Glomerular visceral epithelial cell (primary cell): Measurements from ENCODE around the gene RPL6.
"Not testable (repeated sequence)": the region's sequence is repeated elsewhere in the genome, so short reads cannot be mapped to it uniquely, and the experiment has no call there.

Experiments used
- DNase-seq: peaks from one replicate; pipeline ENCODE4 v3.0.0-alpha.2; 2016; ENCODE audit errors: extremely low spot score

Gene RPL6

DNA sequence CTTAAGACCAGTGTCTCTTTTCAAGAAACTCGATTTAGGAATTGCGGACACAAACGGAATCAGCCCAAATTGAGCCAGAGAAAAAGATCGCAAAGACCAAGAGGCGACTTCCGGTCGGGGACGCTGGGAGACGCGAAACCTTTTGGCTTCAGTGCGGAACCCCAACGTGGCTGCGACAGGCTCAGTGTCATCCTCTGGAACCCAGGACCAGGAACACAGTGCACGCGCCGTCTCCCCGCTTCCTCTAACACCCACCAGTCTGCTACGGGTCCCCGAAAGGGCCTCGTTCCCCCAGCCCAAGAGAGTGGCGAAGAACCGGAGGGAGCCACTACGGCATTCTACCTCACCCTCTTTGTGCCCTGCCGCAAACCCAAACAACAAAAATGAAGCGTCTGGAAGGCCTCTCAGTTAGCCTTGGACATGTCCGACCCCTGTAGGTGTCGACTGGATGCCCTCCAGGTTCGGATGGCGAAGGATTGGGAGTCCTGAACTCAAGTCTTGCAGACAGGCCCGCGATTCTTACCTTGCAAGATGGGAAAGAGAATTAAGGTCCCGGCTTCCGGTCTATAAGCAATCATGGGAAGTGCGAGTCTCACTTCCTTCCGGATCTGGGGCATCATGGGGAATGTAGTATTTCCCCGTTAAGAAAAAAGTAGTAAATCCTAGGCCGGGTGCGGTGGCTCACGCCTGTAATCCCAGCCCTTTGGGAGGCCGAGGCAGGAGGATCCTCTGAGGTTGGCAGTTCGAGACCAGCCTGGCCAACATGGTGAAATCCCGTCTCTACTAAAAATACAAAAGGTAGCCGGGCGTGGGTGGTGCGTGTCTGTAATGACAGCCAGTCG is at the start of gene RPL6:
RPL6 (minus strand) TSS at position 542 of the 842 bp plus-strand sequence. CDS start 949 bp downstream, outside the sequence.
- peak; percentile 89 for DNase-seq

GRCh38 chr12:112458751-112459150 is 49.3 kb upstream of the RPL6 start:
- no peak for DNase-seq

DNA sequence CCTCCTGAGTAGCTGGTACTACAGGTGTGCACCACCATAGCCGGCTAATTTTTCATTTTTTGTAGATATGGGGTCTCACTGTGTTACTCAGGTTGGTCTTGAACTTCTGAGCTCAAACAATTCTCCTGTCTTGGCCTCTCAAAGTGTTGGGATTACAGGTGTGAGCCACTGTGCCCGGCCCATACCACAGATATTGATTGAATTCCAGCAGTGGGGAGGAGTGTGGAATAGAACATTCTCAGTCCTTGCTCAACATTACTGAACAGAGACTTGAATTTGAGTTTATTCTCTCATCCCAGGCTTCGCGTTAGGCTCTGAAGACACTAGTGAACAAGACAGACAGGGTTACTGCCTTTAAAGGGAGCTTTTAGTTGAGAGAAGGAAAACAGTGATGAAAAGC is 48.9 kb upstream of the RPL6 start:
- no peak for DNase-seq

DNA sequence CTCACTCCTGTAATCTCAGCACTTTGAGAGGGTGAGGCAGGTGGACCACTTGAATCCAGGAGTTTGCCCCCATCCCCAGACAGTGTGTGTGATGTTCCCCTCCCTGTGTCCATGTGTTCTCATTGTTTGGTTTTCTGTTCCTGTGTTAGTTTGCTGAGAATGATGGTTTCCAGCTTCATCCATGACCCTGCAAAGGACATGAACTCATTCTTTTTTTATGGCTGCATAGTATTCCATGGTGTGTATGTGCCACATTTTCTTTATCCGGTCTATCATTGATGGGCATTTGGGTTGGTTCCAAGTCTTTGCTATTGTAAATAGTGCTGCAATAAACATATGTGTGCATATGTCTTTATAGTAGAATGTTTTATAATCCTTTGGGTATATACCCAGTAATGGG is 47.7 kb upstream of the RPL6 start:
- DNase-seq: not testable (repeated sequence)

DNA sequence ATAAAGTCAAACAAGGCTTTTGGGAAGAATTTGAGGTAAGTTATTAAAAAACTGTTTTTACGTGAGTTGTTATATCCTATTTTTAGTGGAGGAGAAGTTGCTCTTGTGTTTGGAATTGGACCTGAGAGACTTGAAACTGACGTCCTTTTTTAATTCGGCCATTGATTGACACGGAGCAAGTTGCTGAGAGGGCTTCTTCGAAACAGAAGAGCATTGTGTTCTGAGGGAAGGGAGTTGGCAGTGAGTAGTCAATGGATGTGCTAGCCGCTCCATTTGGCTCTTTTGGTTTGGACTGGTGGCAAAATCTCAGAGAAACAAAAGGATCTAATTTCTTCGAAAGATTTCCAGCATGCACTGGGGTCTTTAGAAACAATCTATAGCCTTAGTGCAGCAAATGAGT is 46.6 kb upstream of the RPL6 start:
- no peak for DNase-seq

- no peak for DNase-seq
Observed at GRCh38 chr12:112450725-112451124, 41.3 kb upstream of the RPL6 start.

DNA sequence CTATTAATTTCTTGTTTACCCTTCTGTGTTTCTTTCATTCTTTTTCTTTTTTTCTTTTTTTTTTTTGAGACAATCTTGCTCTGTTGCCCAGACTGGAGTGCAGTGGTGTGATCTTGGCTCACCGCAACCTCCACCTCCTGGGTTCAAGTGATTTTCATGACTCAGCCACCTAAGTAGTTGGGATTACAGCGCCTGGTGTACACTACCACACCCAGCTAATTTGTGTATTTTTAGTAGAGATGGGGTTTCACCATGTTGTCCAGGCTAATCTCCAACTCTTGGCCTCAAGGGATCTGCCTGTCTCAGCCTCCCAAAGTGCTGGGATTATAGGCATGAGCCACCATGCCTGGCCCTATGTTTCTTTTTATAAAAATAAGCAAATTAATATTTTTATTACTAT is 38.8 kb upstream of the RPL6 start:
- not testable (repeated sequence) for DNase-seq

DNA sequence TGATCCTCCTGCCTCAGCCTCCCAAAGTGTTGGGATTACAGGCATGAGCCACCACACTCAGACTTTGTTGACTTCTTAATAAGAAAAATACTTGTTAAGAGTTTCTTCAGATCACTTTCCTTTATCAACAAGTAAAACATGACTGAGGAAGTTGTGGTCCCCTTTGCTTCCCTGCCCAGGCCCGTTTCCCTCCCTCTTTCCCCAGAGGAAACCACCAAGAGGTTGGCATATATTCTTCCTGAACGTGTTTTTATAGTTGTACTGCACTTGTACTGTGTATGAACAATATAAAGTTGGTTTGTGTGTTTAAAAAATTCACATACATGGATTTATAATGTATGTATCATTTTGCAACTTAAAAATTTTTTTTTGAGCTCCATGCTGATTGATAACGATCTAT is 37.7 kb upstream of the RPL6 start:
- no peak for DNase-seq

- no peak for DNase-seq
Observed at GRCh38 chr12:112446008-112446725, 36.8 kb upstream of the RPL6 start.

DNA sequence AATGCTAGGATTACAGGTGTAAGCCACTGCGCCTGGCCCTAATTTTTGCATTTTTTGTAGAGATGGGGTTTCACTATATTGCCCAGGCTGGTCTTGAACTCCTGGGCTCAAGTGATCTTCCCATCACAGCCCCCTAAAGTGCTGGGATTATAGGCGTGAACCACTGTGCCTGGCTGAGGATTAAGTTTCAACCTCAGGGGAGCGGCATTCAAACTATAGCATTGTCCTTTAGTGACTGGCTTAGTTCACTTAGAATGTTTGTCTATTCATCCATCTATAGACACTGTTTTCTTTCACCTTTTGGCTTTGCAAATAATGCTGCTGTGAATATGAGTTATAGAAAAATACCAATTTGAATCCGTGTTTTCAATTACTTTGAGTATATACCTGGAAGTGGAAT is 34.5 kb upstream of the RPL6 start:
- no peak for DNase-seq

DNA sequence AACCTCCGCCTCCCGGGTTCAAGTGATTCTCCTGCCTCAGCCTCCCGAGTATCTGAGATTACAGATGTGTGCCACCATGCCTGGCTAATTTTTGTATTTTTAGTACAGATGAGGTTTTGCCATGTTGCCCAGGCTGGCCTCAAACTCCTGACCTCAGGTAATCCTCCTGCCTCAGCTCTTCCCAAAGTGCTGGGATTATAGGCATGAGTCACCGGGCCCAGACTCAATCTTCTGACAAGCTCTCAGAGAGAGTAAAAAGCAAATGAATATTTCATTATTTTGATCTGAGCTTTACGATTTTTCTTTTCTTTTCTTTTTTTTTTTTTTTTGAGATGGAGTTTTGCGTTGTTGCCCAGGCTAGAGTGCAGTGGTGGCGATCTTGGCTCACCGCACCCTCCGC is 31.2 kb upstream of the RPL6 start:
- not testable (repeated sequence) for DNase-seq

- no peak for DNase-seq
Observed at GRCh38 chr12:112439769-112440168, 30.4 kb upstream of the RPL6 start.

DNA sequence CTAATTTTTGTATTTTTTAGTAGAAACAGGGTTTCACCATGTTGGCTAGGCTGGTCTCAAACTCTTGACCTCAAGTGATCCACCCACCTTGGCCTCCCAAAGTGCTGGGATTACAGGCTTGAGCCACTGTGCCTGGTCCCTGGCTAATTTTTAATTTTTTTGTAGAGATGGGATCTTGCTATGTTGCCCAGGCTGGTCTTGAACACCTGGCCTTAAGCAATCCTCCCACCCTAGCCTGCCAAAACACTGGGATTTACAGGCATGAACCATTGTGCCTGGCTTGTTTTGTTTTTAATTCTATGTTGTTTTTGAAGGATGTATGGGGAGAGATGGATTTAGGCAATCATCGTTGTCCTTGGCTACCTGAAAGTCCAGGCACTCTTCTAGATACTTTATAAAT is 29.2 kb upstream of the RPL6 start:
- DNase-seq: not testable (repeated sequence)

DNA sequence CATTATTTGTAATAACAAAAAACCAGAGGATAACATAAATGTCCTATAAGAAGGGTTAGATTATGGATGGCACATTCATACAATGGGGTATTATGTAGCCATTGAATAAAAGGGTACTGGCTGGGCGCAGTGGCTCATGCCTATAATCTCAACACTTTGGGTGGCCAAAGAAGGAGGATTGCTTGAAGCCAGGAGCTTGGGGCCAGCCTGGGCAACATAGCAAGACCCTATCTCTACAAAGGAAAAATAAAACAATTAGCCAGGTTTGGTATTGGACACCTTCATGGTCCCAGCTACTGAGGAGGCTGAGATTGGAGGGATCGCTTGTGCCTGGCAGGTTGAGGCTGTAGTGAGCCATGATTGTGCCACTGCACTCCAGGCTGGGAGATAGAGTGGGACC is 24.1 kb upstream of the RPL6 start:
- DNase-seq: no peak

DNA sequence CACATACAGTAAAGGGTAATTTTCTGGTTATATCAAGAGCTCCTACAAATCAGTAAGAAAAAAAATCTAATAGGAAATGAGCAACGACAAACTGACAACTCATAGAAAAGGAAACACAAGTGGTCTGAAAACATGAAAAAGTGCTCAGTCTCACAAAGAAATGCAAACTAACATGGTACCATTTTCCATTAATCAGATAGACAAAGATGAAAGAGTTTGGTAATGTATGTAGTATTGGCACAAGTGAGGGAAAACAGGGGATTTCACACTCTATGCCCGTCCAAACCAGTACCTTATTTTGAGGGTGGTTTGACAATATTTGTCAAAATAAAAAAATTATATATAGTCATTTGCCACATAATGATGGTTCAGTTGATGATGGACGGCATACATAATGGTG is 22.6 kb upstream of the RPL6 start:
- DNase-seq: no peak

- no peak for DNase-seq
Observed at GRCh38 chr12:112430929-112431328, 21.5 kb upstream of the RPL6 start.

DNA sequence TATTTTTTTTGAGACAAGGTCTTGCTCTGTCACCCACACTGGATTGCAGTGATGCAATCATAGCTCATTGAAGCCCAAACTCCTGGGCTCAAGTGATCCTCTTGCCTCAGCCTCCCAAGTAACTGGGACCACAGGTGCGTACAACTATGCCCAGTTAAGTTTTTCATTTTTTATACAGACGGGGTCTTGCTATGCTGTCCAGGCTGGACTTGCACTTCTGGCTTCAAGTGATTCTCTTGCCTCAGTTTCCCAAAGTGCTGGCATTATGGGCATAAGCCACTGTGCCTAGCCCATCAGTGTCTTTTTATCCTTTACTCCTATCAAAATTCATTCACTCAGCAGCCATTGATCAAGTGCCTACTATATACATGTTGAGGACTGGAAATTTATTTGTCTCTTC is 18.4 kb upstream of the RPL6 start:
- no peak for DNase-seq

- DNase-seq: no peak
Observed at GRCh38 chr12:112425582-112426382, 16.4 kb upstream of the RPL6 start.

DNA sequence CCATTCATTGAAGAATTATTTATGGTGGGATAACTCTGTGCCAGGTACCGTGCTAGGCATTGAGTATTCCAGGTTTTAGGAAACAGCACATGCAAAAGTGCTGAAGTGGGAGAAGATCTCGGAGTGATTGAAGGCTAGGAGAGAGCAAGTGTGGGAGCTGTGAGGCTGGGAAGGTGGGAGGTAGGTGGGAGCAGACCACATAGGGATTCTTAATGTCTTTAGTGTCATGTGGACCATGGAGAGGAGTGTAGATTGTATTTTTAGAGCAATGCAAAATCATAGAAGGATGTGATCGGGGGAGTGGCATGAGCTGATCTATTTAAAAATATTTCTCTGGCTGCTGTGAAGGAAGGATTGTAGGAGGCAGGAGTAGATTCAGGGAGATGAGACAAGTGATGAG is 14.7 kb upstream of the RPL6 start:
- no peak for DNase-seq

DNA sequence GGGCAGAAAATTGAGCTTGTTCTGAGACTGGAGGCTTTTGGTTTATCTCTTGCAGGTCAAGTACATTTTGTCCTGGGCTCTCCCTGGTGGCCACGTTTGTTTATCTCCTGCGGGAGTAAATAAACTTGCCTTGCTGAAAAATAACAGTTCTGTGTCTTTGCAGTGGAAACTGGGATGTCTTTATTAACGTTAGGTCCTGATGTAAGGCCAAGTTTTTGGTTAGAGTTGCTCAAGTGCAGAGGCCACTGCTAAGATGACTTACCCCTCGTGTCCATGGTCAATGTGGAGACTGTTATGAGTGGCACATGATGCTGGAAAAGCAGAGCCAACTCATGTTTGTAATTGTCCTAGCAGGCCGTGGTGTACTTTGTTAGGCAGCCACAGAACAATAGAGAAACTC is 13.1 kb upstream of the RPL6 start:
- DNase-seq: no peak

- DNase-seq: no peak
Observed at GRCh38 chr12:112421363-112421762, 12.0 kb upstream of the RPL6 start.

GRCh38 chr12:112420740-112421139 is 11.3 kb upstream of the RPL6 start:
- DNase-seq: no peak
